HEK293 (cell line): ENCODE results near the gene GGA1.
A peak's percentile ranks its signal among the peaks of the same experiment; 100 is the strongest.

Experiments used
- CTCF ChIA-PET: fragments of 350-600 bp; formaldehyde crosslinking; extraction: SDS; loops from one replicate; lab custom pipeline; 2021; ENCODE audit warnings: antibody characterized with exemption; lab: Yijun Ruan, JAX
- POLR2A ChIA-PET: fragments of 300-600 bp; formaldehyde crosslinking; extraction: SDS; loops from one replicate; lab custom pipeline; 2020; ENCODE audit warnings: antibody characterized with exemption, inconsistent platforms; lab: Yijun Ruan, JAX
- H3K27ac ChIP-seq: fragments of 200-500 bp; sonication (Bioruptor generic); 2 replicates; pipeline ENCODE4 v1.5.1; 2014; ENCODE audit warnings: low read depth, low read length, control low read depth, inconsistent platforms; ENCODE audit errors: extremely low read depth
- H3K36me3 ChIP-seq, 2 experiments: fragments of 200-500 bp in 1 of 2; sonication (Bioruptor generic) in 1 of 2; 1 replicate in 1 of 2; 2 replicates in 1 of 2; pipeline ENCODE4 v1.5.1; 2014 to 2017; ENCODE audit warnings: inconsistent platforms in 2 of 2, low read length in 2 of 2; ENCODE audit not compliant: control insufficient read depth in 2 of 2, insufficient read depth in 1 of 2
- H3K4me1 ChIP-seq: fragments of 200-500 bp; sonication (Bioruptor generic); 2 replicates; pipeline ENCODE4 v1.5.1; 2014; ENCODE audit warnings: mild to moderate bottlenecking, low read length, inconsistent platforms; ENCODE audit not compliant: control insufficient read depth, insufficient read depth
- H3K4me3 ChIP-seq: 2 replicates; pipeline ENCODE4 v1.5.1; 2011; ENCODE audit warnings: low read depth, mild to moderate bottlenecking, control low read depth, low read length, moderate library complexity
- H3K9me3 ChIP-seq: fragments of 200-500 bp; sonication (Bioruptor generic); 2 replicates; pipeline ENCODE4 v1.5.1; 2014; ENCODE audit warnings: low read depth, low read length, inconsistent platforms; ENCODE audit not compliant: control insufficient read depth, insufficient read depth
- KLF1 ChIP-seq: fragments of 450-650 bp; formaldehyde crosslinking; IDR thresholded peaks from 2 replicates; pipeline ENCODE4 v1.5.1; 2016; ENCODE audit warnings: missing biosample characterization, missing genetic modification characterization
- TSHZ1 ChIP-seq: fragments of 450-650 bp; formaldehyde crosslinking; IDR thresholded peaks from 2 replicates; pipeline ENCODE4 v1.5.1; 2016; ENCODE audit warnings: missing biosample characterization, missing genetic modification characterization, borderline replicate concordance
- ZNF140 ChIP-seq: fragments of 450-650 bp; formaldehyde crosslinking; IDR thresholded peaks from 2 replicates; pipeline ENCODE4 v1.5.1; 2016; ENCODE audit warnings: missing biosample characterization, missing genetic modification characterization
- ZNF214 ChIP-seq: fragments of 450-650 bp; formaldehyde crosslinking; IDR thresholded peaks from 2 replicates; pipeline ENCODE4 v1.5.1; 2017; ENCODE audit warnings: missing biosample characterization, mild to moderate bottlenecking, missing genetic modification characterization, borderline replicate concordance
- ZNF221 ChIP-seq: fragments of 450-650 bp; formaldehyde crosslinking; IDR thresholded peaks from 2 replicates; pipeline ENCODE4 v1.5.1; 2017; ENCODE audit warnings: missing biosample characterization, missing genetic modification characterization, borderline replicate concordance
- ZNF223 ChIP-seq: fragments of 450-650 bp; formaldehyde crosslinking; IDR thresholded peaks from 2 replicates; pipeline ENCODE4 v1.5.1; 2016; ENCODE audit warnings: missing biosample characterization, missing genetic modification characterization
- ZNF239 ChIP-seq: fragments of 450-650 bp; formaldehyde crosslinking; IDR thresholded peaks from 2 replicates; pipeline ENCODE4 v1.5.1; 2016; ENCODE audit warnings: missing biosample characterization, missing genetic modification characterization
- ZNF24 ChIP-seq: fragments of 450-650 bp; formaldehyde crosslinking; IDR thresholded peaks from 2 replicates; pipeline ENCODE4 v1.5.1; 2016; ENCODE audit warnings: missing biosample characterization, missing genetic modification characterization
- ZNF266 ChIP-seq: fragments of 450-650 bp; formaldehyde crosslinking; IDR thresholded peaks from 2 replicates; pipeline ENCODE4 v1.5.1; 2016; ENCODE audit warnings: missing biosample characterization, missing genetic modification characterization, low read depth
- ZNF311 ChIP-seq: fragments of 450-650 bp; formaldehyde crosslinking; IDR thresholded peaks from 2 replicates; pipeline ENCODE4 v1.5.1; 2017; ENCODE audit warnings: missing biosample characterization, missing genetic modification characterization, borderline replicate concordance
- ZNF366 ChIP-seq: fragments of 450-650 bp; formaldehyde crosslinking; conservative IDR thresholded peaks from 2 replicates; pipeline ENCODE4 v1.5.1; 2016; ENCODE audit warnings: missing biosample characterization, missing genetic modification characterization
- ZNF398 ChIP-seq: fragments of 450-650 bp; formaldehyde crosslinking; IDR thresholded peaks from 2 replicates; pipeline ENCODE4 v1.5.1; 2017; ENCODE audit warnings: missing biosample characterization, missing genetic modification characterization
- ZNF433 ChIP-seq: fragments of 450-650 bp; formaldehyde crosslinking; IDR thresholded peaks from 2 replicates; pipeline ENCODE4 v1.5.1; 2016; ENCODE audit warnings: missing biosample characterization, missing genetic modification characterization, low read depth
- ZNF501 ChIP-seq: fragments of 450-650 bp; formaldehyde crosslinking; IDR thresholded peaks from 2 replicates; pipeline ENCODE4 v1.5.1; 2016; ENCODE audit warnings: missing biosample characterization, missing genetic modification characterization
- ZNF529 ChIP-seq: fragments of 450-650 bp; formaldehyde crosslinking; IDR thresholded peaks from 2 replicates; pipeline ENCODE4 v1.5.1; 2017; ENCODE audit warnings: missing genetic modification characterization, missing biosample characterization; ENCODE audit not compliant: insufficient replicate concordance

Gene GGA1

DNA sequence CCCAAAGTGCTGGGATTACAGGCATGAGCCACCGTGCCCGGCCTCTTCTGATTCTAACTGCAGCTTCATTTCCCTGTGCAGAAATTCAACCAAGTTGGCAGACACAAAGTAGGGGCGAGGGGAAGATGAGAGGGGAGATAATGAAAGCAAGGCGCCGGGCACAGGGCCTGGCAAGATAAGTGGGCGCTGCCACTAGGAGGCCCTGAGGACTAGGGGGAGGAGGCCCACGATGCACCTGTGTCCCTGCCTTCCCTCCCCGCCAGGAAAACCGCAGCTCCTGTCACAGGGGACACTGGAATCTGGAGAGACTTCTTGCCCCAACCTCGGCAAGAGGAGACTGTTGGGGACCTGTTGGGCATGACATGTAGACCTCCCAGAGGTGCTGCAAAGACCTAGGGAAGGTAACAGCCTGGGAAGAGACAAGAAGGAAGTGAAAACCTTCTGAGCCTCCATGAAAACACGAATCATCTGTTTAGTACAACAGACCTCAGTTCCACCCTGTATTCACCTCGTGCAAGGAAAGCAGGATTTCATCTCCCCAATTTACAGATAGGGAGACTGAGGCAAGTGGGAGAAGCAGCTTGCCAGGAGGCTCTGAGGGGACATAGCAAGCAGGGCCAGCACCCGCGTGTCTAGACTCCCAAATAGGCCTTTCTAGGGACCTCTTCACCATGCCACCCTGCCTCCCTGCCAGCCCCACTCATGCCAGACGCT, 63.7 kb downstream of the GGA1 start:
- TF ChIP-seq ZNF311 (tag by site-specific recombination) (no peak), ZNF221 (tag by site-specific recombination) (no peak), ZNF223 (tag by site-specific recombination) (no peak), ZNF239 (tag by site-specific recombination) (no peak), ZNF501 (tag by site-specific recombination) (no peak), ZNF24 (tag by site-specific recombination) (no peak), ZNF266 (tag by site-specific recombination) (no peak), ZNF214 (tag by site-specific recombination) (no peak), TSHZ1 (no peak), ZNF140 (tag by site-specific recombination) (no peak), ZNF366 (tag by site-specific recombination) (no peak)
- ChIA-PET POLR2A (interaction anchor here (1.4 to 7.0 kb wide), 3 partner anchors 9 to 13 kb away, joined by 7 to 38 read pairs (median 8); partner anchors contain the start of gene PDXP), CTCF (interaction anchor here (0.6 to 3.3 kb wide), 6 partner anchors 11 to 532 kb away, joined by 3 to 26 read pairs (median 8); partner anchors contain the start of gene PDXP)
- no peak overlapping the region for H3K27ac ChIP-seq
- no peak overlapping the region for H3K4me3 ChIP-seq
- peaks cover 8% of the 10 kb centered on the region for H3K4me1 ChIP-seq
- no peaks in the 10 kb centered on the region for H3K9me3 ChIP-seq
- H3K36me3 ChIP-seq = peaks cover 2 to 4% of the 10 kb centered on the region in 2 experiments; a peak in 2 of 3 replicates

DNA sequence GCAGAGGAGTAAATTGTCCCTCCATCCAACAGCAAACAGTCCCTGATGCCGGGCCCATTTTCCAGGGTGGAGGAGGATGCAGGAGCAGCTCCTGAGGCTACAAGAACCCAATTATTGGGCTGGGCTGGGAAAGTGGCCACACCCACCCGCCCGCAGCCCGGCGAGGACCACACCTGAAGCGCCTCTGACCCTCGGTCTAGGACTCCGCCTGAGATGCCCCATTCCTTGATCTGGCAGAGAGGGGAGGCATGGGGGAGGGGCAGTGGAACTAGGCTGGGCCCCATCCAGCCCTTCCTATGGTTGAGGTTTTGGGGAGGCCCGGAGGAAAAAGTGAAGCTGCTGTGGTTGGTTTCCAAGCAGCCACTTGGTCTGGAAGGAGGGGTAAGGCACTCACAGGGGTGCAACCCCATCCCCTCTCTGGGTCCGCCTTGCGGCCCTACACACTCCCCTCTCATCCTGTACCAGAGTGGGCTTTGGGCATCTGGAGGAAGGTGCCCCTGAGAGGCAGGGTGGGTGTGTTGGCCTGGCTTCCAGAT, 64.4 kb downstream of the GGA1 start:
- ChIA-PET CTCF (interaction anchor here (0.8 to 15.8 kb wide), 4 partner anchors 12 to 134 kb away, joined by 3 to 353 read pairs (median 19); partner anchors contain the start of gene SH3BP1), POLR2A (interaction anchor here (7.0 kb wide), 1 partner anchor 14 kb away, joined by 38 read pairs; the partner anchor contains the start of gene PDXP)
- no peaks in the 10 kb centered on the region for H3K9me3 ChIP-seq
- peaks cover 0 to 4% of the 10 kb centered on the region in 2 experiments; a peak in 1 of 3 replicates for H3K36me3 ChIP-seq
- TF ChIP-seq KLF1 (tag by site-specific recombination) (peak; percentile 97), ZNF433 (tag by site-specific recombination) (no peak), ZNF398 (tag by site-specific recombination) (no peak), ZNF529 (tag by site-specific recombination) (no peak)
- peaks cover 9% of the 10 kb centered on the region for H3K4me1 ChIP-seq
- H3K27ac ChIP-seq = no peak overlapping the region
- H3K4me3 ChIP-seq = no peak overlapping the region
